Activated T-cell treated with anti-CD3 and anti-CD28 coated beads, Interleukin-2, amount 50 U/mL, for 48 hours (primary cell): ENCODE measurements around the gene DNAJA2.
"Not testable (repeated sequence)": the region's sequence is repeated elsewhere in the genome, so short reads cannot be mapped to it uniquely, and the experiment has no call there.

Experiments
- DNase-seq, 2 experiments: peaks; one replicate each; pipeline ENCODE4 v3.0.0-alpha.2; 2020

DNAJA2 gene

DNA sequence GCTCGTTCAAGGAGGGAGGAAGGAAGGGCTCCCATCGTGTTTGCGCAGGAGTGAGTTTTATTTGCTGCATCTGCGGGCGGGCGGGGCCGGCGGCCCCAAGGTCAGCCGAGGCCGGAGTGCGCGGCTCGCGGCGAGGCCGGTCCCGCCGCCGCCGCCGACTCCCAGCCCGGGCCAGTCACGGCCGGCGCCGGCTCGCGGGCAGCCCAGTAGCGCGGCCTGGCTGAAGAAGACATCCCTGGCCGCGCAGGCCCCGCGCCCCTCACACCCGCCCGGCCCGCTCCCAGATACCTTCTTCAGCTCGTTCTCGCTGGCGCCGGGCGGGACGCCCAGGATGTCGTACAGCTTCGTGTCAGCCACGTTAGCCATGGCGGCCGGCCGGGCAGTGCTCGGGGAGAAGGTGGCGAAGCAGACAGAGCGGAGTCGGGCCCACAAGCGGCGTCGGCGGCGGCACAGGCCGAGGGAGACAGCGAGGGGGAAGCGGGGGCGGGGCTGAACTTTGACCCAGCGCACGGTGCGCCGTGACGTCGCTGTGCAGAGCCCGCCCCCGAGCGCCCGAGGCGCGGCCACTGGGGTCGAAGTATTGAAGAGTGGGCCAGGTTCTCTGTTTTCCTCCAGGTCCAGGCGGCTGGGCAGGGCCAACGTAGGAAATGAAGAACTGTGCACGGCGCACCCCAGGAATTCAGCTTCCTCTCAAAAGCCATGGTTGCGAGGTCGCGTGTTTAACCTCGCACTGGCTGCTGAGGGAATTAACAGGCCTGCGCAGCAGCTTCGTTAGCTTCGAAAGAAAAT is at the start of gene DNAJA2:
DNAJA2 (minus strand) TSS at position 468 of the 789 bp plus-strand sequence; CDS start at position 366, 102 bp downstream.
- DNase-seq: peak; percentile 94 to 95

DNA sequence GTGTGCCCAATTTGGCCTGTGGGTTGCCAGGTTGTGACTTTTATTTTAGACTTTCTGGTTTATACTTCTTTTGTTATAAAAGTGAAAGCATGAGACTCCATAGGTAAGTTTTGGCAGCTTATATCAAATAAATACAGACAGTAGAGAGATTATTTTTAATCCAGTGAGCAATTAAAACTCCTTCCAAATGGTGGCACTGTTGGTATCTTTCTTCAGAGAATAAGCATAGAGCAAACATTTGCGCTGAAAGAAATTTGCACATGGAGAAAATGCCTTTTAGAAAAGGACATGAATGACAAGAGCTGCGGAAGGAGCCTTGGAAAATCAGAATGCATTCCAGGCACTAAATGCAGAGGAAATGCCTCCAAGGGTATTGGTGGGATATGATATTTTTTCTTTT is 46.1 kb upstream of the DNAJA2 start:
- no peak for DNase-seq

DNA sequence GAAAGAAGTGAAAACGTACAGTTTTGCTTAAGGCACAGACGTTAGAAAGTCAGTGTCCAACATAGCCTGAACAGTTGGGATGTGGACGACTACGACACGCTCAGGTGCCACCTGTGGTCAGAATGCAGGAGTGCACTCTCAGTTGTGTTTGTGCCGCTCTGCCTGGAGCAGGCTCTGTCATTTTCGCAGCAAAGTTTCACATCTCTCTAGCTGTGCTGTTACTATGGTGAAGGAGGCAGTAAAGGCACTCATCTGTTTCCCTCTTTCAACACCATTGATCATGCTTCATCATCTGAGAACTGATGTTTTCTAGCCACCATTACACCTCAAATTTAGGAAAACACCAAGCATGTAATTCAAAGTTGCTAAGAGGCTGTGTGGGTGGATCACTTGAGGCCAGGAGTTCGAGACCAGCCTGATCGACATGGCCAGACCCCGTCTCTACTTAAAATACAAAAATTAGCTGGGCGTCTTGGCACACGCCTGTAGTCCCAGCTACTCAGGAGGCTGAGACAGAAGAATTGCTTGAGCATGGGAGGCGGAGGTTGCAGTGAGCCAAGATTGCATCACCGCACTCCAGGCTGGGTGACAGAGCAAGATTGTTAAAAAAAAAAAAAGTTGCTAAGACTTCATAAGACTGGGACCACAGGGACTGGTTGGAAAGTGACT is 44.9 kb upstream of the DNAJA2 start:
- DNase-seq: peak; percentile 41 to 60

DNA sequence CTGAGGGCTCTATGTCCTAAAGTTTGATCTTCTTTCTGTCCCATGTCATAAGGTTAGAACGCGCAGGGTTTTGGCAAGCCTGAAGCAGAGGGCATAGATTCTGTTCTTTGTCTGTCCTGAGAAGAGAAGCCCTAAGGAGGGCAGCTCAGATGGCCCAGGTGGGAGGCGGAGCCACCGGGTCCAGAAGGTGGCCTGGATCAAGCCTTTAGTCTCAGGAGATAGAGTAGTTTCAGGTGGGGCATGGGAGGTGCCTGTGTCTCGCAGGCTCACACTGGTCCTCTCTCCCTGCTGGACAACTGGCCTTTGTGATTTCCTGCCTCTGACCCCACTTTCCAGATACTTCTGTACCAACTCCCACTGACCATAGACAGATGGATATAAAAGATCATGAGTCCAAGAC is 44.2 kb upstream of the DNAJA2 start:
- DNase-seq: no peak

DNA sequence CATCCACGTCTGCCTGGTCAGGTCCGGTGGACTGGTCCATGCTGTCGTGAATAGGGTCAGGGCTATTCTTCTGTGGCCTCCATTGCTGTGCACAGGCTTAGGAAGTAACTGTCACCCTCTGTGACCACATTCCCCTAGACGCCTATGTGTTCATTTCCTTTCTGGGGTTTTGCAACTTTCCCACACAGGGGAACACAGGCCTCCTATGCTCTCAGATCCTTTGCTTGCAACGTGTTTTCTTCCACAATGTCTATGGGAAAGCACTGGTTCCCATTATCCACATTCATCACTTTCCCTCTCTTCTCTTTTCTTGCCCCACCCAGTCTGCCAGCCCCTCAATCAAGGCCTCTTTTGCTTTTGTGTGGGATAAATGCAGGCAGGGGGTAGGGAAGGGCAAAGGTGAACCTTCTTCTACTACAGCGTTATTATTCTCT is 43.2 kb upstream of the DNAJA2 start:
- peak; percentile 30 to 32 for DNase-seq

DNA sequence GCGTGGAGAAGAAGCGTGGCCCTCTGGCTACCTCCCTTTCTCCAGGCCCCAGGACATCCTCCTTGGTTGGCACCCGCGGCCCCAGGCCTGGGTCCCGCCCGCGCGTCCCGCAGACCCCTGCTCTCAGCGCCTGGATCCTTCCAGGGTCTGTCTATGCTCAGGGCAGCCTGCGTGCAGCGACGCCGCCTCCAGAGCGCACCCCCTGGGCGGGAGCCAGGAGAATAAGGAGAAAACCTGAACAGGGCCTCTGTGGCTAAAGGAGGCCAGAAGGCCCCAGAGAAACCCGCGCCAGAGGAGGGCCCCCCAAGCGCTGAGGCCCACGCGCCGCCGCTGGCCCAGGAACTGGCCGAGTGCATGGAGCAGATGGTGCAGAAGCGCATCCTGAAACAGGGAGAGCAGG is 40.4 kb upstream of the DNAJA2 start:
- DNase-seq: no peak

- DNase-seq: no peak
Measured at GRCh38 chr16:47013172-47013571, 39.7 kb upstream of the DNAJA2 start.

DNA sequence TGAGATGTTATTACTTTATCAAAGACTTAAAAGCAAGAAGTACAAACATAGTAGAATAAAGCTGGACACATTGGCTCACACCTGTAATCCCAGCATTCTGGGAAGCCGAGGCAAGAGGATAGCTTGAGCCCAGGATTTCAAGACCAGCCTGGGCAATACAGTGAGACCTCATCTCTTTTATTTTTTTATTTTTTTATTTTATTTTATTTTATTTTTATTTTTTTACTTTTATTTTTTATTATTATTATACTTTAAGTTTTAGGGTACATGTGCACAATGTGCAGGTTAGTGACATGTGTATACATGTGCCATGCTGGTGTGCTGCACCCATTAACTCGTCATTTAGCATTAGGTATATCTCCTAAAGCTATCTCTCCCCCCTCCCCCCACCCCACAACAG is 37.3 kb upstream of the DNAJA2 start:
- not testable (repeated sequence) for DNase-seq

DNA sequence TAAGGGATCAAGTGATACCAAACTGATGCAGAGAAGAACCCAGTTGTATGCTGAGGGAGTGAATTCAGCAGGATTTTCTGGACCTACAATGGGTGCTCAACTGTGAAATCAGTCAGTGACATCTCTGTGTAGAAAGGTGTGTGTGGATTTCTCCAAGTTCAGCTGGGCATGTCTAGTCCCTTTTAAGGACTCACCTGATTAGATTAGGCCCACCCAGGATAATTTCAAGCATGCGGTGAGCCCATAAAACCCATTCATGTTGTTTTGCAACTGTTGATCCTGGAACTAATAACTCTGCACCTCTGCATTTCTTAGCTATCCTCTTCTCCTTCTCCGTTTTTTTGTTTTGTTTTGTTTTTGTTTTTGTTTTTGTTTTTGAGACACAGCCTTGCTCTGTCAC is 35.1 kb upstream of the DNAJA2 start:
- DNase-seq: no peak

DNA sequence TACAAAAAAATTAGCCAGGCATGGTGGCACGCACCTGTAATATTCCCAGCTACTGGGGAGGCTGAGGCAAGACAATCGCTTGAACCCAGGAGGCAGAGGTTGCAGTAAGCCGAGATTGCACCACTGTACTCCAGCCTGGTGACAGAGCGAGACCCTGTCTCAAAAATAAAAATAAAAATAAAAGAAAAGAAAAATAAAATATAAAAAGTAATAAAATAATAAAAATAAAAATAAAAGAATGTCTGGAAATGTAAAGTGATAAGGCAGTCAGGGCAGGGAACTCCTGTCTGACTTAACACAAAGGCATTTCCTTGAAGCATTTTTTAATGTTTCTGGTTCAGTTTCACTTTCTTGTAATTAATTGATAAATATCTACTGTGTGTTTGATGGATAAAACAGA is 34.7 kb upstream of the DNAJA2 start:
- DNase-seq: no peak

GRCh38 chr16:47004652-47005051 is 31.2 kb upstream of the DNAJA2 start:
- DNase-seq: no peak

DNA sequence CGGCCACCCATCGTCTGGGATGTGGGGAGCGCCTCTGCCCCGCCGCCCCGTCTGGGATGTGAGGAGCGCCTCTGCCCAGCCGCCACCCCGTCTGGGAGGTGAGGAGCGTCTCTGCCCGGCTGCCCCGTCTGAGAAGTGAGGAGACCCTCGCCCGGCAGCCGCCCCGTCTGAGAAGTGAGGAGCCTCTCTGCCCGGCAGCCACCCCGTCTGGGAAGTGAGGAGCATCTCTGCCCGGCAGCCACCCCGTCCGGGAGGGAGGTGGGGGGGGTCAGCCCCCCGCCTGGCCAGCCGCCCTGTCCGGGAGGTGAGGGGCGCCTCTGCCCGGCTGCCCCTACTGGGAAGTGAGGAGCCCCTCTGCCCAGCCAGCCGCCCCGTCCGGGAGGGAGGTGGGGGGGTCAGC is 26.6 kb upstream of the DNAJA2 start:
- not testable (repeated sequence) for DNase-seq

GRCh38 chr16:46997844-46998243 is 24.4 kb upstream of the DNAJA2 start:
- no peak for DNase-seq

DNA sequence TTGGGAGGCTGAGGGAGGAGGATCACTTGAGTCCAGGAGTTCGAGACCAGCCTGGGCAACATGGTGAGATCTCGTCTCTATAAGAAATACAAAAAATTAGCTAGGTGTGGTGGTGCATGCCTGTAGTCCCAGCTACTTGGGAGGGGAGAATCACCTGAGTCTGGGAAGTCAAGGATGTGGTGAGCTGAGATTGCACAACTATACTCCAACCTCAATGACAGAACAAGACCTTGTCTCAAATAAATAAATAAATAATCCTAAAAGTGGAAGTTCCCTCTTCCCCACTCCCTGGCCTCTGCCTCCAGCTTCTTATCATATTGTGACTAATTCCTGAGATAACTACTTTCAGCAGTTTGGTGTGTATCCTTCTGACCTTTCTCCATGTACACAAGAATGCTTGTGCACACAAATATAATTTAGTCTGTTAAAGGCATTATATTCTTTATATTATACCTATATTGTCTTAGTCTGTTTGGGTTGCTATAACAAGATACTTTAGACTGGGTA is 23.5 kb upstream of the DNAJA2 start:
- no peak for DNase-seq

DNA sequence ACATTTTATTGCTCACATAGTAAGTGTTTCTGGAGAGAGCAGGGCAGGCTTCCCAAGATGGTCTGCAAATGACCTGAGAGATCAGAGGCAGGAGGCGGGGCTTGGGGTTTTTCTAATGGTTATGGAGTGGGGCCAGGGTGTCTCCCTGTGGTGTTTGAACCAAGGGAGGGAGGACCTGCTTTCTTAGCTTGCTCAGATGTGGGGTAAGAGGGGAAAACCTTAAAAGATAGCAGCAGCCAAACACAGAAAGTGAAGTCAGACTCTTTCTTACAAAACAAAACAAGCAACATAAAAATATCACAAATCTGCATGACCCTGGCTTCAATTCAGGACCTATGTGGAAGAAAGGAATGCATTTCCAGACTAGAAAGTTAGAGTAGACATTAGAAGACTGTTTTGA is 22.9 kb upstream of the DNAJA2 start:
- DNase-seq: no peak

- no peak for DNase-seq
Measured at GRCh38 chr16:46991729-46992704, 18.5 kb upstream of the DNAJA2 start.

DNA sequence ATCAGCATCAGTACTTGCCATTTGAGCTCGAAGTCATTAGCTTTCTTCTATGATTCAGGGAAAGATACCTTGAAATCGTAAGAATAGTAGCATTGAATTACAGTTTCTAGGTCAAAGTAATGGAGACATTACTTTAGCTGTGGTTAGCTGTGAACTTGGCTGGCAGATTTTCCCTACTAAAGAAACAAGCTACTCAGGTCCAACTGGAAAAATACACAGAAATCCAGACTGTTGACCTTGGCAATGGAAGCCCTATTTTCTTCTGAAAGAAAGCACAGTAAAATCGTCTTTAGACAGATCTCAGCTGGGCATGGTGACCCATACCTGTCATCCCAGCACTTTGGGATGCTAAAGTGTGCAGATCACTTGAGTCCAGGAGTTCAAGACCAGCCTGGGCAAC is 13.4 kb upstream of the DNAJA2 start:
- DNase-seq: no peak

GRCh38 chr16:46986438-46986837 is 13.0 kb upstream of the DNAJA2 start:
- no peak for DNase-seq

DNA sequence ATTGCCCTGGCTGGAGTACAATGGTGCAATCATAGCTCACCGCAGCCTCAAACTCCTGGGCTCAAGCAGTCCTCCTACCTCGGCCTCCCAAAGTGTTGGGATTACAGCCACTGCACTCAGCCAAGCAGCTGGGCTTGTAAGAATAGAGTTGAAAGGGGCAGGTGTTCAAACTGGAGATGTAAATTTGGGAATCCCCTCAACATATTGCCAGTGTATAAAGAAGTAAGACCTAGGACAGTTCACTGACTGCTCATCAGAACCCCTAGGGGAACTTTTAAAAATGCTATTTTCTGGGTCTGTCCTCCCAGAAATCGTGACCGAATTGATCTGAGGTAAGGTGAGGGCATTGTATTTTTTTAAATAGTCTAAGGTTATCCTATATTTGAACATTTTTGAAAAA is 8.9 kb upstream of the DNAJA2 start:
- DNase-seq: no peak

GRCh38 chr16:46980926-46981325 is 7.5 kb upstream of the DNAJA2 start:
- DNase-seq: no peak

DNA sequence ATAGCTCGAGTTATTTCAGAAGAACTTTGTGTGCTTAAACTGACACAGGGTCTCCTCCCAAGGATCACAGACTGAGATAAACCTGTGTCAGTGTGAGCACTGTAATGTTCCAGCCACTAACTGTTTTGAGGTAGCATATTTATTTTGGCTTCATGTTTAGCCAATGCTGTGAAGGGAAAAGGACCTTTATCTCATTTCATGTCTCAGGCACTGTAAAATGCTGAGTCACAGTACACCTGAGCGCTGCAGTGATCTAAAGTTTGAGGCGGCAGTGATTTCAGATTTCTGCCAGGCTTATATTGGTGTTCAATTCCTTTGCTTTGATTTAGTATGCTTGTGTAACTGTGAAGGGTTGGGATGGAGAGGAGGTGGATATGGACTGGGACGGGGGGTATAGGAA is 3.1 kb upstream of the DNAJA2 start:
- DNase-seq: no peak

DNA sequence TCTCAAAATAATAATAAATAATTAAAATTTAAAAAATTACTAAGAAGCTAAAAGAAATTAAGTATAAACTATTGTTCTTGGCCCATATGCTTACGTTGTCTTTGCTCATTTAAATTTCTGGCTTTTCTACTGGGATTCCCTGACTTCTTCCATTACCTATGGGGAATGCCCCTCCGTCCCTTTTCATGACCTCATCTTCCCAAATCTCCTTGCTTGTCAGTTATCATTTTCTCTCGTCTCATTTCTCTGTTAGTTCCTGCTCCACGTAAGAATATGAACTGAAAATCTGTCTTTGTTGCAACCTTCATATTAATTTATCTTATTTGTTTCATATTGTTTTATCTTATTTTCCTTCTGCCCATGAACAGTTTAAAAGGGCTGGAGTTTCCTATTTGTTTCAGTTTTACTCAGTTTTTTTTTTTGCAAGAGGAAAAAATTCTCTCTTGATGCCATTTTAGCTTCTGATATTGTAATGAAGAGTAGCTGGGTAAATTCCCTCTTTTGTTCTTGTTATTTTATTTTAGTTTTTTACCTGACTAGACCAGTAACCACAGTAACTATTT is 2.5 kb upstream of the DNAJA2 start:
- DNase-seq: no peak

DNA sequence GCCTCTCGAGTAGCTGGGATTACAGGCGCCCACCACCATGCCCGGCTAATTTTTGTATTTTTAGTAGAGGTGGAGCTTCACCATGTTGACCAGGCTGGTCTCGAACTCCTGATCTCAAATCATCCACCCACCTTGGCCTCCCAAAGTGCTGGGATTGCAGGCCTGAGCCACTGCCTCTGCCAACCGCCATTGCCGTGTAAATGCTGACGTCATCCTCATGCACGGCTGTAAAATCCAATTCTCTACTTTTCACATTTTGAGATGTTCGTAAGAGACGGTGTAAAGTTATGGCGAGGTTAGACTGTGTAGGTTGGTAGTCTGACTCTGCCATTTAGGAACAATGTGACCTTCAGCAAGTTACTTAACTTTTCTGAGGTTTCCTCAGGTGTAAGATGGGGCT is 1.7 kb upstream of the DNAJA2 start:
- no peak for DNase-seq
